ENCODE results near the gene TMEM150A. TPM values are rescaled to one million over a fixed set of nuclear protein-coding genes. Genes with fewer than 3 reads are reported as not detected.

TMEM150A gene
- total and polyA plus RNA-seq, 2 of the 13 experiments (the other 11 are each of a cell fraction or from before 2014, with no cell fraction given) = 30.1 to 70.4 TPM

- peak; percentile 34; the same call in 1 of the 2 replicates for TF ChIP-seq HOMEZ (CRISPR knock-in tag; IDR thresholded peaks at IDR 0.05; ENCODE audit: low read depth)
- 0 out of 2 replicates have a peak, but pooled peaks have one; percentile 63 for TF ChIP-seq HOXD1 (CRISPR knock-in tag; IDR thresholded peaks at IDR 0.05)
- TF ChIP-seq RARA (CRISPR knock-in tag; IDR thresholded peaks at IDR 0.05) = no peak; the same call in 1 of the 2 replicates
- 0 out of 2 replicates have a peak, but pooled peaks have one; percentile 28 for TF ChIP-seq ZBTB42 (CRISPR knock-in tag; IDR thresholded peaks at IDR 0.05)
- TF ChIP-seq ARID3A (IDR thresholded peaks at IDR 0.05; ENCODE audit: low read depth, low read length) = no peak; the same call in 1 of the 2 replicates
- peak; percentile 80; the same call in 1 of the 2 replicates for TF ChIP-seq IRX3 (CRISPR knock-in tag; IDR thresholded peaks at IDR 0.05; ENCODE audit: borderline replicate concordance, low read depth)
- TF ChIP-seq TBL1XR1 (IDR thresholded peaks at IDR 0.05; ENCODE audit: borderline replicate concordance, low read length, partially characterized antibody) = no peak
- peak; percentile 88; the same call in 1 of the 2 replicates for TF ChIP-seq ZNF556 (CRISPR knock-in tag; IDR thresholded peaks at IDR 0.05; ENCODE audit: borderline replicate concordance)
- peak; percentile 26 for TF ChIP-seq AGO2 (optimal IDR thresholded peaks at IDR 0.05; ENCODE audit: low read depth, low read length)
- TF ChIP-seq MXI1 (IDR thresholded peaks at IDR 0.05; ENCODE audit: borderline replicate concordance, low read depth, low read length) = peak; percentile 89; the same call in 2 of the 3 replicates
- TF ChIP-seq JDP2 (CRISPR knock-in tag; IDR thresholded peaks at IDR 0.05; ENCODE audit: borderline replicate concordance) = no peak
- TF ChIP-seq HMG20A (CRISPR knock-in tag; IDR thresholded peaks at IDR 0.05; ENCODE audit: borderline replicate concordance) = no peak; the same call in 1 of the 2 replicates
- peak; percentile 81 for TF ChIP-seq HIVEP1 (CRISPR knock-in tag; IDR thresholded peaks at IDR 0.05)
- peak; percentile 82; the same call in 1 of the 2 replicates for TF ChIP-seq ZNF543 (CRISPR knock-in tag; IDR thresholded peaks at IDR 0.05)
- peak; percentile 54; the same call in 1 of the 2 replicates for TF ChIP-seq BCL6 (CRISPR knock-in tag; IDR thresholded peaks at IDR 0.05)
- TF ChIP-seq TAF15 (IDR thresholded peaks at IDR 0.05; ENCODE audit: low read depth, low read length, poor library complexity, severe bottlenecking) = peak; percentile 80
- peak; percentile 56; the same call in 1 of the 2 replicates for TF ChIP-seq GATAD2A (CRISPR knock-in tag; IDR thresholded peaks at IDR 0.05)
- peak; percentile 92 for TF ChIP-seq TARDBP (CRISPR knock-in tag; IDR thresholded peaks at IDR 0.05)
- TF ChIP-seq GTF2F1 (IDR thresholded peaks at IDR 0.05; ENCODE audit: low read length) = peak; percentile 24; the same call in 1 of the 2 replicates
- peak; percentile 45 for TF ChIP-seq ZBTB43 (CRISPR knock-in tag; conservative IDR thresholded peaks at IDR 0.05)
- TF ChIP-seq ATF7-NPFF (CRISPR knock-in tag; IDR thresholded peaks at IDR 0.05; ENCODE audit: low read depth) = peak; percentile 52; the same call in 1 of the 2 replicates
- TF ChIP-seq POLR2G (IDR thresholded peaks at IDR 0.05; ENCODE audit: low read depth, low read length) = peak; percentile 100
- TF ChIP-seq SNRNP70 (IDR thresholded peaks at IDR 0.05; ENCODE audit: low read depth, low read length) = no peak
- peak; percentile 76 for TF ChIP-seq SP5 (CRISPR knock-in tag; IDR thresholded peaks at IDR 0.05; ENCODE audit: borderline replicate concordance, low read depth)
- peak; percentile 55; the same call in 1 of the 2 replicates for TF ChIP-seq ZNF34 (CRISPR knock-in tag; IDR thresholded peaks at IDR 0.05; ENCODE audit: borderline replicate concordance)
These were observed 41.0 kb downstream of the TMEM150A start, which contains the start of gene GGCX (continued) for GRCh38 chr2:85561280-85562212.
